ENCODE data around the gene VPS26A. TPM values are rescaled to one million over a fixed set of nuclear protein-coding genes. Genes with fewer than 3 reads are reported as not detected.

The VPS26A gene
- polyA plus RNA-seq, 3 donors, result 10.1 to 58.3 (median 42.1) TPM

GRCh38 chr10:69186524-69186923 is 62.5 kb downstream of the VPS26A start:
- Mint-ChIP-seq H3K4me1 (no peaks in the 10 kb centered on the region), H3K27me3 (ENCODE audit: low read depth in 3 of 3) (no peaks in the 10 kb centered on the region), H3K4me3 (no peak overlapping the region), H3K36me3 (peaks cover 47 to 71% of the 10 kb centered on the region in 2 donors), H3K9me3 (no peaks in the 10 kb centered on the region), H3K27ac (no peak overlapping the region)
- TF ChIP-seq, protein P1, sequence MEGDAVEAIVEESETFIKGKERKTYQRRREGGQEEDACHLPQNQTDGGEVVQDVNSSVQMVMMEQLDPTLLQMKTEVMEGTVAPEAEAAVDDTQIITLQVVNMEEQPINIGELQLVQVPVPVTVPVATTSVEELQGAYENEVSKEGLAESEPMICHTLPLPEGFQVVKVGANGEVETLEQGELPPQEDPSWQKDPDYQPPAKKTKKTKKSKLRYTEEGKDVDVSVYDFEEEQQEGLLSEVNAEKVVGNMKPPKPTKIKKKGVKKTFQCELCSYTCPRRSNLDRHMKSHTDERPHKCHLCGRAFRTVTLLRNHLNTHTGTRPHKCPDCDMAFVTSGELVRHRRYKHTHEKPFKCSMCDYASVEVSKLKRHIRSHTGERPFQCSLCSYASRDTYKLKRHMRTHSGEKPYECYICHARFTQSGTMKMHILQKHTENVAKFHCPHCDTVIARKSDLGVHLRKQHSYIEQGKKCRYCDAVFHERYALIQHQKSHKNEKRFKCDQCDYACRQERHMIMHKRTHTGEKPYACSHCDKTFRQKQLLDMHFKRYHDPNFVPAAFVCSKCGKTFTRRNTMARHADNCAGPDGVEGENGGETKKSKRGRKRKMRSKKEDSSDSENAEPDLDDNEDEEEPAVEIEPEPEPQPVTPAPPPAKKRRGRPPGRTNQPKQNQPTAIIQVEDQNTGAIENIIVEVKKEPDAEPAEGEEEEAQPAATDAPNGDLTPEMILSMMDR (IDR thresholded peaks at IDR 0.05), result no peak
- Histone ChIP-seq H3K36me3 (replicated peaks in 1 of 2; ENCODE audit: control insufficient read depth in 1 of 2, insufficient read depth in 2 of 2, low read length in 2 of 2) (peaks cover 43 to 82% of the 10 kb centered on the region in 2 donors), H3K27ac (ENCODE audit: low read depth in 1 of 2, low read length in 2 of 2) (no peak overlapping the region), H3K4me3 (replicated peaks in 1 of 3; ENCODE audit: low read depth in 2 of 3, low read length in 3 of 3) (no peak overlapping the region), H3K4me2 (replicated peaks; ENCODE audit: extremely low read depth, low read length, poor library complexity, severe bottlenecking) (no peak overlapping the region), H3K9ac (ENCODE audit: insufficient read depth, low read length, poor library complexity, severe bottlenecking) (no peak overlapping the region), H3K9me3 (replicated peaks in 1 of 2; ENCODE audit: control insufficient read depth in 1 of 2, insufficient read depth in 1 of 2, low read length in 2 of 2) (no peaks in the 10 kb centered on the region), H2AFZ (ENCODE audit: insufficient read depth, low read depth, low read length, poor library complexity, severe bottlenecking) (no peak overlapping the region), H3K79me2 (ENCODE audit: insufficient read depth, low read length) (peaks cover 40% of the 10 kb centered on the region), H4K20me1 (ENCODE audit: insufficient read depth, low read length) (no peaks in the 10 kb centered on the region), H3K27me3 (ENCODE audit: control insufficient read depth in 2 of 2, insufficient read depth in 2 of 2, low read length in 2 of 2) (no peaks in the 10 kb centered on the region), H3K4me1 (ENCODE audit: control insufficient read depth in 1 of 2, insufficient read depth in 2 of 2, low read length in 2 of 2) (peaks cover 0 to under 1% of the 10 kb centered on the region in 2 donors)
- intact Hi-C loops (cut with micrococcal nuclease), result no loop called here
- WGBS (ENCODE audit: insufficient coverage), result no CpG with 5 or more reads among the region's 1 CpG
- DNase-seq, result no peak

- Mint-ChIP-seq H3K27me3 (ENCODE audit: low read depth in 3 of 3) (peaks cover 0 to 1% (median 0%) of the 10 kb centered on the region in 3 donors), H3K4me3 (no peak overlapping the region), H3K4me1 (no peaks in the 10 kb centered on the region), H3K27ac (no peak overlapping the region), H3K36me3 (peaks cover 52 to 68% of the 10 kb centered on the region in 2 donors), H3K9me3 (no peaks in the 10 kb centered on the region)
- Histone ChIP-seq H3K9ac (ENCODE audit: insufficient read depth, low read length, poor library complexity, severe bottlenecking) (no peak overlapping the region), H3K4me3 (replicated peaks in 1 of 3; ENCODE audit: low read depth in 2 of 3, low read length in 3 of 3) (no peak overlapping the region), H3K27me3 (ENCODE audit: control insufficient read depth in 2 of 2, insufficient read depth in 2 of 2, low read length in 2 of 2) (no peaks in the 10 kb centered on the region), H2AFZ (ENCODE audit: insufficient read depth, low read depth, low read length, poor library complexity, severe bottlenecking) (no peak overlapping the region), H3K79me2 (ENCODE audit: insufficient read depth, low read length) (no peaks in the 10 kb centered on the region), H4K20me1 (ENCODE audit: insufficient read depth, low read length) (no peaks in the 10 kb centered on the region), H3K4me1 (ENCODE audit: control insufficient read depth in 1 of 2, insufficient read depth in 2 of 2, low read length in 2 of 2) (no peaks in the 10 kb centered on the region), H3K9me3 (replicated peaks in 1 of 2; ENCODE audit: control insufficient read depth in 1 of 2, insufficient read depth in 1 of 2, low read length in 2 of 2) (no peaks in the 10 kb centered on the region), H3K36me3 (replicated peaks in 1 of 2; ENCODE audit: control insufficient read depth in 1 of 2, insufficient read depth in 2 of 2, low read length in 2 of 2) (peaks cover 49 to 90% of the 10 kb centered on the region in 2 donors), H3K4me2 (replicated peaks; ENCODE audit: extremely low read depth, low read length, poor library complexity, severe bottlenecking) (no peak overlapping the region), H3K27ac (ENCODE audit: low read depth in 1 of 2, low read length in 2 of 2) (no peak overlapping the region)
- intact Hi-C loops (cut with micrococcal nuclease), result no loop called here
- 100% methylated on average over 1 of the region's 2 CpGs for WGBS (ENCODE audit: insufficient coverage)
- no peak for DNase-seq
- TF ChIP-seq, protein P1 (IDR thresholded peaks at IDR 0.05), result no peak
These were observed 77.1 kb downstream of the VPS26A start for GRCh38 chr10:69201045-69201444.
